Measurements from ENCODE around the gene PRDM16.
"Not testable (repeated sequence)": the region's sequence is repeated elsewhere in the genome, so short reads cannot be mapped to it uniquely, and the experiment has no call there.

The PRDM16 gene

GRCh38 chr1:3086272-3086974 lies 17.4 kb downstream of the PRDM16 start:
- no peak for DNase-seq (ENCODE audit: low read depth in 1 of 2, low spot score in 1 of 2)
- in situ Hi-C loops (cut with HindIII; ENCODE audit: low pct_unique_long_range_greater_than_20kb, low sequenced_read_pairs), result no loop called here
- TF ChIP-seq JUND (IDR thresholded peaks at IDR 0.05; ENCODE audit: low read depth), result no peak

GRCh38 chr1:3087049-3087448 lies 18.0 kb downstream of the PRDM16 start:
- no peak for TF ChIP-seq JUND (IDR thresholded peaks at IDR 0.05; ENCODE audit: low read depth)
- in situ Hi-C loops (cut with HindIII; ENCODE audit: low pct_unique_long_range_greater_than_20kb, low sequenced_read_pairs), result no loop called here
- DNase-seq (ENCODE audit: low read depth in 1 of 2, low spot score in 1 of 2), result no peak

- in situ Hi-C loops (cut with HindIII; ENCODE audit: low pct_unique_long_range_greater_than_20kb, low sequenced_read_pairs); DNase-seq (ENCODE audit: low read depth in 1 of 2, low spot score in 1 of 2): not testable (repeated sequence)
These were observed 19.1 kb downstream of the PRDM16 start for GRCh38 chr1:3087946-3088668.

- TF ChIP-seq JUND (IDR thresholded peaks at IDR 0.05; ENCODE audit: low read depth), result no peak
- no peak for DNase-seq (ENCODE audit: low read depth in 1 of 2, low spot score in 1 of 2)
- in situ Hi-C loops (cut with HindIII; ENCODE audit: low pct_unique_long_range_greater_than_20kb, low sequenced_read_pairs), result no loop called here
These were observed 20.5 kb downstream of the PRDM16 start for GRCh38 chr1:3089490-3089889.

- no peak for DNase-seq (ENCODE audit: low read depth in 1 of 2, low spot score in 1 of 2)
- in situ Hi-C loops (cut with HindIII; ENCODE audit: low pct_unique_long_range_greater_than_20kb, low sequenced_read_pairs), result no loop called here
- TF ChIP-seq JUND (IDR thresholded peaks at IDR 0.05; ENCODE audit: low read depth), result no peak
These were observed 22.3 kb downstream of the PRDM16 start for GRCh38 chr1:3091334-3091733.

GRCh38 chr1:3092530-3092929 lies 23.5 kb downstream of the PRDM16 start:
- in situ Hi-C loops (cut with HindIII; ENCODE audit: low pct_unique_long_range_greater_than_20kb, low sequenced_read_pairs), result no loop called here
- DNase-seq (ENCODE audit: low read depth in 1 of 2, low spot score in 1 of 2), result no peak
- TF ChIP-seq JUND (IDR thresholded peaks at IDR 0.05; ENCODE audit: low read depth), result no peak

GRCh38 chr1:3093898-3094626 lies 25.1 kb downstream of the PRDM16 start:
- in situ Hi-C loops (cut with HindIII; ENCODE audit: low pct_unique_long_range_greater_than_20kb, low sequenced_read_pairs), result no loop called here
- DNase-seq (ENCODE audit: low read depth in 1 of 2, low spot score in 1 of 2), result no peak
- no peak for TF ChIP-seq JUND (IDR thresholded peaks at IDR 0.05; ENCODE audit: low read depth)

- DNase-seq (ENCODE audit: low read depth in 1 of 2, low spot score in 1 of 2), result no peak
- no peak for TF ChIP-seq JUND (IDR thresholded peaks at IDR 0.05; ENCODE audit: low read depth)
- in situ Hi-C loops (cut with HindIII; ENCODE audit: low pct_unique_long_range_greater_than_20kb, low sequenced_read_pairs), result no loop called here
These were observed 26.1 kb downstream of the PRDM16 start for GRCh38 chr1:3094863-3095780.

- DNase-seq (ENCODE audit: low read depth in 1 of 2, low spot score in 1 of 2), result no peak
- no peak for TF ChIP-seq JUND (IDR thresholded peaks at IDR 0.05; ENCODE audit: low read depth)
- in situ Hi-C loops (cut with HindIII; ENCODE audit: low pct_unique_long_range_greater_than_20kb, low sequenced_read_pairs), result no loop called here
These were observed 27.3 kb downstream of the PRDM16 start for GRCh38 chr1:3096345-3096744.

- TF ChIP-seq JUND (IDR thresholded peaks at IDR 0.05; ENCODE audit: low read depth), result no peak
- in situ Hi-C loops (cut with HindIII; ENCODE audit: low pct_unique_long_range_greater_than_20kb, low sequenced_read_pairs), result no loop called here
- DNase-seq (ENCODE audit: low read depth in 1 of 2, low spot score in 1 of 2), result no peak
These were observed 28.2 kb downstream of the PRDM16 start for GRCh38 chr1:3097231-3097630.

- in situ Hi-C loops (cut with HindIII; ENCODE audit: low pct_unique_long_range_greater_than_20kb, low sequenced_read_pairs), result no loop called here
- DNase-seq (ENCODE audit: low read depth in 1 of 2, low spot score in 1 of 2), result no peak
- no peak for TF ChIP-seq JUND (IDR thresholded peaks at IDR 0.05; ENCODE audit: low read depth)
These were observed 28.9 kb downstream of the PRDM16 start for GRCh38 chr1:3097861-3098260.

GRCh38 chr1:3099861-3100260 lies 30.9 kb downstream of the PRDM16 start:
- in situ Hi-C loops (cut with HindIII; ENCODE audit: low pct_unique_long_range_greater_than_20kb, low sequenced_read_pairs), result no loop called here
- TF ChIP-seq JUND (IDR thresholded peaks at IDR 0.05; ENCODE audit: low read depth), result no peak
- no peak for DNase-seq (ENCODE audit: low read depth in 1 of 2, low spot score in 1 of 2)

Measured in T47D (cell line).